Measurements from ENCODE around the gene TCAF1.

The TCAF1 gene

GRCh38 chr7:143924851-143925250, 22.9 kb upstream of the TCAF1 start:
- Histone ChIP-seq H3K4me1 (ENCODE audit: control insufficient read depth, insufficient read depth, low read length) (no peaks in the 10 kb centered on the region), H3K9me3 (ENCODE audit: control insufficient read depth, insufficient read depth, low read depth, low read length) (no peaks in the 10 kb centered on the region), H3K4me3 (ENCODE audit: low read depth, low read length) (no peak overlapping the region), H3K27me3 (ENCODE audit: control insufficient read depth, insufficient read depth, low read length) (no peaks in the 10 kb centered on the region), H3K27ac (ENCODE audit: low read depth, low read length) (no peak overlapping the region), H3K9ac (ENCODE audit: low read length) (no peak overlapping the region), H3K36me3 (ENCODE audit: control insufficient read depth, insufficient read depth, low read length) (no peaks in the 10 kb centered on the region)

GRCh38 chr7:143914938-143915652, 13.1 kb upstream of the TCAF1 start:
- H3K36me3 ChIP-seq (ENCODE audit: control insufficient read depth, insufficient read depth, low read length): no peaks in the 10 kb centered on the region
- no peaks in the 10 kb centered on the region for H3K4me1 ChIP-seq (ENCODE audit: control insufficient read depth, insufficient read depth, low read length)
- H3K27ac ChIP-seq (ENCODE audit: low read depth, low read length): no peak overlapping the region
- no peaks in the 10 kb centered on the region for H3K27me3 ChIP-seq (ENCODE audit: control insufficient read depth, insufficient read depth, low read length)
- no peaks in the 10 kb centered on the region for H3K9me3 ChIP-seq (ENCODE audit: control insufficient read depth, insufficient read depth, low read depth, low read length)
- no peak overlapping the region for H3K9ac ChIP-seq (ENCODE audit: low read length)
- no peak overlapping the region for H3K4me3 ChIP-seq (ENCODE audit: low read depth, low read length)

GRCh38 chr7:143913945-143914615, 12.1 kb upstream of the TCAF1 start:
- no peak overlapping the region for H3K4me3 ChIP-seq (ENCODE audit: low read depth, low read length)
- H3K9me3 ChIP-seq (ENCODE audit: control insufficient read depth, insufficient read depth, low read depth, low read length): no peaks in the 10 kb centered on the region
- H3K36me3 ChIP-seq (ENCODE audit: control insufficient read depth, insufficient read depth, low read length): no peaks in the 10 kb centered on the region
- H3K27me3 ChIP-seq (ENCODE audit: control insufficient read depth, insufficient read depth, low read length): no peaks in the 10 kb centered on the region
- H3K9ac ChIP-seq (ENCODE audit: low read length): no peak overlapping the region
- no peaks in the 10 kb centered on the region for H3K4me1 ChIP-seq (ENCODE audit: control insufficient read depth, insufficient read depth, low read length)
- no peak overlapping the region for H3K27ac ChIP-seq (ENCODE audit: low read depth, low read length)

GRCh38 chr7:143910473-143911248, 8.7 kb upstream of the TCAF1 start:
- H3K36me3 ChIP-seq (ENCODE audit: control insufficient read depth, insufficient read depth, low read length): no peaks in the 10 kb centered on the region
- no peak overlapping the region for H3K9ac ChIP-seq (ENCODE audit: low read length)
- peaks cover 15% of the 10 kb centered on the region for H3K4me1 ChIP-seq (ENCODE audit: control insufficient read depth, insufficient read depth, low read length)
- no peak overlapping the region for H3K4me3 ChIP-seq (ENCODE audit: low read depth, low read length)
- H3K27ac ChIP-seq (ENCODE audit: low read depth, low read length): no peak overlapping the region
- no peaks in the 10 kb centered on the region for H3K9me3 ChIP-seq (ENCODE audit: control insufficient read depth, insufficient read depth, low read depth, low read length)
- H3K27me3 ChIP-seq (ENCODE audit: control insufficient read depth, insufficient read depth, low read length): no peaks in the 10 kb centered on the region

GRCh38 chr7:143909863-143910262, 7.9 kb upstream of the TCAF1 start:
- no peak overlapping the region for H3K4me3 ChIP-seq (ENCODE audit: low read depth, low read length)
- peaks cover 23% of the 10 kb centered on the region for H3K4me1 ChIP-seq (ENCODE audit: control insufficient read depth, insufficient read depth, low read length)
- H3K9me3 ChIP-seq (ENCODE audit: control insufficient read depth, insufficient read depth, low read depth, low read length): no peaks in the 10 kb centered on the region
- no peaks in the 10 kb centered on the region for H3K36me3 ChIP-seq (ENCODE audit: control insufficient read depth, insufficient read depth, low read length)
- no peak overlapping the region for H3K27ac ChIP-seq (ENCODE audit: low read depth, low read length)
- no peak overlapping the region for H3K9ac ChIP-seq (ENCODE audit: low read length)
- no peaks in the 10 kb centered on the region for H3K27me3 ChIP-seq (ENCODE audit: control insufficient read depth, insufficient read depth, low read length)

GRCh38 chr7:143908120-143908519, 6.1 kb upstream of the TCAF1 start:
- Histone ChIP-seq H3K4me3 (ENCODE audit: low read depth, low read length) (no peak overlapping the region), H3K4me1 (ENCODE audit: control insufficient read depth, insufficient read depth, low read length) (peaks cover 28% of the 10 kb centered on the region), H3K36me3 (ENCODE audit: control insufficient read depth, insufficient read depth, low read length) (no peaks in the 10 kb centered on the region)

GRCh38 chr7:143906895-143907294, 4.9 kb upstream of the TCAF1 start:
- no peaks in the 10 kb centered on the region for H3K9me3 ChIP-seq (ENCODE audit: control insufficient read depth, insufficient read depth, low read depth, low read length)
- peaks cover 28% of the 10 kb centered on the region for H3K4me1 ChIP-seq (ENCODE audit: control insufficient read depth, insufficient read depth, low read length)
- no peak overlapping the region for H3K9ac ChIP-seq (ENCODE audit: low read length)
- no peaks in the 10 kb centered on the region for H3K27me3 ChIP-seq (ENCODE audit: control insufficient read depth, insufficient read depth, low read length)
- H3K36me3 ChIP-seq (ENCODE audit: control insufficient read depth, insufficient read depth, low read length): no peaks in the 10 kb centered on the region
- no peak overlapping the region for H3K27ac ChIP-seq (ENCODE audit: low read depth, low read length)
- H3K4me3 ChIP-seq (ENCODE audit: low read depth, low read length): no peak overlapping the region

More at GRCh38 chr7:143908120-143908519, 6.1 kb upstream of the TCAF1 start:
- no peaks in the 10 kb centered on the region for H3K27me3 ChIP-seq (ENCODE audit: control insufficient read depth, insufficient read depth, low read length)
- H3K9me3 ChIP-seq (ENCODE audit: control insufficient read depth, insufficient read depth, low read depth, low read length): no peaks in the 10 kb centered on the region
- H3K27ac ChIP-seq (ENCODE audit: low read depth, low read length): no peak overlapping the region
- no peak overlapping the region for H3K9ac ChIP-seq (ENCODE audit: low read length)

- Histone ChIP-seq H3K36me3 (ENCODE audit: control insufficient read depth, insufficient read depth, low read length) (no peaks in the 10 kb centered on the region), H3K27ac (ENCODE audit: low read depth, low read length) (no peak overlapping the region), H3K27me3 (ENCODE audit: control insufficient read depth, insufficient read depth, low read length) (no peaks in the 10 kb centered on the region), H3K9me3 (ENCODE audit: control insufficient read depth, insufficient read depth, low read depth, low read length) (no peaks in the 10 kb centered on the region), H3K4me1 (ENCODE audit: control insufficient read depth, insufficient read depth, low read length) (peaks cover 28% of the 10 kb centered on the region), H3K9ac (ENCODE audit: low read length) (no peak overlapping the region), H3K4me3 (ENCODE audit: low read depth, low read length) (no peak overlapping the region)
Measured at GRCh38 chr7:143906151-143906550, 4.2 kb upstream of the TCAF1 start.

GRCh38 chr7:143905509-143905908, 3.5 kb upstream of the TCAF1 start:
- no peak overlapping the region for H3K27ac ChIP-seq (ENCODE audit: low read depth, low read length)
- peaks cover 33% of the 10 kb centered on the region for H3K4me1 ChIP-seq (ENCODE audit: control insufficient read depth, insufficient read depth, low read length)
- H3K27me3 ChIP-seq (ENCODE audit: control insufficient read depth, insufficient read depth, low read length): no peaks in the 10 kb centered on the region
- no peak overlapping the region for H3K4me3 ChIP-seq (ENCODE audit: low read depth, low read length)
- no peak overlapping the region for H3K9ac ChIP-seq (ENCODE audit: low read length)
- no peaks in the 10 kb centered on the region for H3K9me3 ChIP-seq (ENCODE audit: control insufficient read depth, insufficient read depth, low read depth, low read length)
- H3K36me3 ChIP-seq (ENCODE audit: control insufficient read depth, insufficient read depth, low read length): no peaks in the 10 kb centered on the region

- H3K9me3 ChIP-seq (ENCODE audit: control insufficient read depth, insufficient read depth, low read depth, low read length): no peaks in the 10 kb centered on the region
- H3K4me3 ChIP-seq (ENCODE audit: low read depth, low read length): peak overlapping the region; percentile 76
- no peak overlapping the region for H3K27ac ChIP-seq (ENCODE audit: low read depth, low read length)
- no peaks in the 10 kb centered on the region for H3K36me3 ChIP-seq (ENCODE audit: control insufficient read depth, insufficient read depth, low read length)
- H3K9ac ChIP-seq (ENCODE audit: low read length): no peak overlapping the region
- H3K4me1 ChIP-seq (ENCODE audit: control insufficient read depth, insufficient read depth, low read length): peaks cover 41% of the 10 kb centered on the region
- no peaks in the 10 kb centered on the region for H3K27me3 ChIP-seq (ENCODE audit: control insufficient read depth, insufficient read depth, low read length)
Measured at GRCh38 chr7:143902332-143902899, 440 bp upstream of the TCAF1 start.

- H3K36me3 ChIP-seq (ENCODE audit: control insufficient read depth, insufficient read depth, low read length): no peaks in the 10 kb centered on the region
- H3K4me3 ChIP-seq (ENCODE audit: low read depth, low read length): peak overlapping the region; percentile 76
- peak overlapping the region; percentile 68 for H3K9ac ChIP-seq (ENCODE audit: low read length)
- H3K9me3 ChIP-seq (ENCODE audit: control insufficient read depth, insufficient read depth, low read depth, low read length): no peaks in the 10 kb centered on the region
- peak overlapping the region; percentile 81 for H3K27ac ChIP-seq (ENCODE audit: low read depth, low read length)
- peaks cover 31% of the 10 kb centered on the region for H3K4me1 ChIP-seq (ENCODE audit: control insufficient read depth, insufficient read depth, low read length)
- no peaks in the 10 kb centered on the region for H3K27me3 ChIP-seq (ENCODE audit: control insufficient read depth, insufficient read depth, low read length)
Measured at GRCh38 chr7:143901332-143901667, 676 bp downstream of the TCAF1 start.
